Measurements from ENCODE around the gene ITGB8. TPM values are rescaled to one million over a fixed set of nuclear protein-coding genes. Genes with fewer than 3 reads are reported as not detected.

ITGB8 gene
- total RNA-seq, 1 donor from 2014 or later, result 10.5 TPM

GRCh38 chr7:20454202-20454601 lies 123.5 kb downstream of the ITGB8 start:
- Histone ChIP-seq H3K27me3 (ENCODE audit: control insufficient read depth, insufficient read depth, low read length) (no peaks in the 10 kb centered on the region), H3K4me3 (ENCODE audit: low read depth, low read length) (no peak overlapping the region), H3K36me3 (ENCODE audit: control insufficient read depth, insufficient read depth, low read length) (no peaks in the 10 kb centered on the region)
- no peak for DNase-seq (ENCODE audit: low read depth)
- no peak for TF ChIP-seq CTCF (IDR thresholded peaks at IDR 0.05; ENCODE audit: insufficient read depth, low read length, severe bottlenecking)
- no peak for FAIRE-seq

GRCh38 chr7:20456701-20457100 lies 126.0 kb downstream of the ITGB8 start:
- no peaks in the 10 kb centered on the region for H3K27me3 ChIP-seq (ENCODE audit: control insufficient read depth, insufficient read depth, low read length)
- FAIRE-seq (no peak), DNase-seq (ENCODE audit: low read depth) (no peak)
- H3K36me3 ChIP-seq (ENCODE audit: control insufficient read depth, insufficient read depth, low read length), result no peaks in the 10 kb centered on the region
- TF ChIP-seq CTCF (IDR thresholded peaks at IDR 0.05; ENCODE audit: insufficient read depth, low read length, severe bottlenecking), result no peak
- no peak overlapping the region for H3K4me3 ChIP-seq (ENCODE audit: low read depth, low read length)

GRCh38 chr7:20458521-20458920 lies 127.8 kb downstream of the ITGB8 start:
- Histone ChIP-seq H3K36me3 (ENCODE audit: control insufficient read depth, insufficient read depth, low read length) (no peaks in the 10 kb centered on the region), H3K4me3 (ENCODE audit: low read depth, low read length) (no peak overlapping the region), H3K27me3 (ENCODE audit: control insufficient read depth, insufficient read depth, low read length) (no peaks in the 10 kb centered on the region)
- DNase-seq (ENCODE audit: low read depth) (peak; percentile 73), FAIRE-seq (no peak)
- no peak for TF ChIP-seq CTCF (IDR thresholded peaks at IDR 0.05; ENCODE audit: insufficient read depth, low read length, severe bottlenecking)

- no peak for TF ChIP-seq CTCF (IDR thresholded peaks at IDR 0.05; ENCODE audit: insufficient read depth, low read length, severe bottlenecking)
- no peak for FAIRE-seq
These were observed 128.7 kb downstream of the ITGB8 start for GRCh38 chr7:20459419-20459818.

DNA sequence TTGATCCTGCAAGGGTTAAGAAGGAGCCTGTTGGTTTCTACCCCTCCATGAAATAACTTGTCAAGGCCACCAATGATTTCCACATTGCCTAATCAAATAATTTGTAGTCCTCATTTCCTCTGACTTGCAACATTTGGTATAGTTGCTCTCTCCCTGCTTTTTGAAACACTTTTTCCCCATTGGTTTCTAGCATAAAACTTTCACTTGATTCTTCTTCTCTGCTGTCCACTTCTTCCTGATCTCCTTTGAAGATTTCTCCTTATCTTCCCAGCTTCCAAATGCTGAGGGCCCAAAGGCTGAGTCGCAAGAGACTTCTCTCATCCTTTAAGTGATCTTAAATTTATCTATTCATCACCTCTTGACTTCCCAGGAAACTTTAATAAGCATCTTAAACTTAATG lies 134.2 kb downstream of the ITGB8 start:
- Histone ChIP-seq H3K36me3 (ENCODE audit: control insufficient read depth, insufficient read depth, low read length) (no peaks in the 10 kb centered on the region), H3K27me3 (ENCODE audit: control insufficient read depth, insufficient read depth, low read length) (no peaks in the 10 kb centered on the region), H3K4me3 (ENCODE audit: low read depth, low read length) (no peak overlapping the region)
- no peak for TF ChIP-seq CTCF (IDR thresholded peaks at IDR 0.05; ENCODE audit: insufficient read depth, low read length, severe bottlenecking)
- DNase-seq (ENCODE audit: low read depth) (no peak), FAIRE-seq (no peak)

More at GRCh38 chr7:20459419-20459818, 128.7 kb downstream of the ITGB8 start:
- no peak overlapping the region for H3K4me3 ChIP-seq (ENCODE audit: low read depth, low read length)
- no peak for DNase-seq (ENCODE audit: low read depth)
- no peaks in the 10 kb centered on the region for H3K36me3 ChIP-seq (ENCODE audit: control insufficient read depth, insufficient read depth, low read length)
- no peaks in the 10 kb centered on the region for H3K27me3 ChIP-seq (ENCODE audit: control insufficient read depth, insufficient read depth, low read length)

Other genes with a start within 250 kb of the ITGB8 start
- gene MACC1, start 113.5 kb upstream of the ITGB8 start, total RNA-seq, result 15.5 and 19.2 TPM in 2 replicates